H1 (cell line): Measurements from ENCODE around the gene TMPRSS9. TPM values are rescaled to one million over a fixed set of nuclear protein-coding genes. Genes with fewer than 3 reads are reported as not detected.

Experiments
- CBX5 ChIP-seq: fragments of 300-800, 300-1000 bp; sonication (generic); IDR thresholded peaks from 2 replicates; pipeline ENCODE4 v1.7.1; 2016; ENCODE audit warnings: antibody characterized with exemption, low read length, low read depth
- CHD7 ChIP-seq: fragments of 300-600 bp; sonication (generic); IDR thresholded peaks from 2 replicates; pipeline ENCODE4 v1.7.1; 2012; ENCODE audit warnings: low read length, moderate library complexity, mild to moderate bottlenecking, inconsistent platforms; ENCODE audit not compliant: insufficient replicate concordance
- polyA plus RNA-seq, 7 experiments: library from polyadenylated mRNA; depleted of rRNA in 3 of 7; stranded (reverse) in 5 of 7; unstranded in 2 of 7; fragments of >200 nt in 5 of 7; fragments of 200-250 nt in 2 of 7; gene quantifications; 1 replicate in 5 of 7; 2 replicates in 1 of 7; 4 replicates in 1 of 7; pipeline versions ENCODE4 v1.2.1 to v1.2.3, GENCODE V29; 2011 to 2013; ENCODE audit warnings: missing spikeins in 2 of 7, mixed read lengths in 2 of 7
- total RNA-seq: library from RNA; stranded (reverse); fragmentation: NEBNext Ultra II Directional; extraction: Animal tissue kit (Norgen Biotek cat#: 25700); gene quantifications from 2 replicates; pipeline ENCODE4 v1.2.1, GENCODE V29; 2021

TMPRSS9 gene
- total and polyA plus RNA-seq, 2 of the 8 experiments (the other 6 are each of a cell fraction or from before 2014, with no cell fraction given): 0.15 to 0.19 TPM

- no peak for TF ChIP-seq CHD7
- TF ChIP-seq CBX5: no peak
Measured at GRCh38 chr19:2464389-2464788, 104.3 kb downstream of the TMPRSS9 start (continued).
